GM18868 (cell line): Measurements from ENCODE around the gene AIPL1.

Source experiments
- ATAC-seq: cut with Tn5 transposase; IDR thresholded peaks from one replicate; pipeline ENCODE4 v1.9.1; 2021; ENCODE audit warnings: mild to moderate bottlenecking, moderate library complexity; ENCODE audit not compliant: unreplicated experiment

AIPL1 gene

GRCh38 chr17:6468051-6468790 is 33.3 kb upstream of the AIPL1 start:
- no peak for ATAC-seq

DNA sequence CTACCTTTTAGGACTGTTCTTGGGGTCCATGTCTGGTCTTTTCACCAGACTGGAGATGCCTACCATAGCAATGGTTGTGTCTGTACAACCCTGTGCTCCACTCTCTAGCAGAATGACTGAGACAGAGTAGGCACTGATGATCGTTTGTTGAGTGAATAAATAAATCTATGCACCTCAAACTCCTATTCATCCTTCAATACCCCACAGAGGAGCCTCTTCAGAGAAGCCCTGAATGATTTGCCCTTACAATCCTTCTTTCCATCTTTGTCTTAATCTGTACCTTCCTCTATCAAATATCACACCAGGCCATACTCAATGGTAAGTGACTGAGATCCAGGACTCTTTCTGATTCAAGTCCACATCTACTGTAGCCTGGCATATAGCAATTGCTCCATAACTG is 32.6 kb upstream of the AIPL1 start:
- no peak for ATAC-seq

DNA sequence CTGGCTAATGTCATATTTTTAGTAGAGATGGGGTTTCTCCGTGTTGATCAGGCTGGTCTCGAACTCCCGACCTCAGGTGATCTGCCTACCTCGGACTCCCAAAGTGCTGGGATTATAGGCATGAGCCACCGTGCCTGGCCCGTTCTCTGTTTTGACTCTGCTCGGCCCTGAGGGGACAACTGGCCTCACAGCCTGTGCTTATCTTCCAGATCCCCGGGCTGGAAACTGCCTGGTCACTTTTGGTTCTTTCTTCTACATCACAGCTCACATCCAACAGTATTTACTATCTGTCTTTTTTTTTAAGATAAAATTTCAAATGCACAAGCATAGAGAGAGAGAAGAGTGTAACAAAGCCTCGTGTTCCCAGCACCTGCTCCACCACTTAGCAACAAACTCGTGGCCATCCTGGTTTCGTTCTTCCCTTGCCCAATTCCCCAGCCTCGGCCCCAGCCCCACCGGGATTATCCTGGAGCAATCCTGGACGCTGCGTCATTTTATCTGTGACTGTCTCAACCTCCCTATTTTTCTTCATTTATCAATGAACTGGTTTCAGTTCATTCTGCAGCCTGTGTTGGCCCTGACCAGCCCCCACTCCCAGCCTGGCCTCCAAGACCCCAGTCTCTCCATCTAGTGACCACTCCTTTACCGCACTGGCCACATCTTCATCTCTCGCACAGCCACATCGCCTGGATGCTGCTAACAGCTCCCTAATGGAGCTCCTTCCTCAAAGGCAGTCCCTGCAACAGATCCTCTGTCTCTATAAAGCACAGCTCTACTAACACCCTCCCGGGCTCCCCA is 30.5 kb upstream of the AIPL1 start:
- ATAC-seq = no peak

GRCh38 chr17:6464446-6465041 is 29.6 kb upstream of the AIPL1 start:
- ATAC-seq = no peak

DNA sequence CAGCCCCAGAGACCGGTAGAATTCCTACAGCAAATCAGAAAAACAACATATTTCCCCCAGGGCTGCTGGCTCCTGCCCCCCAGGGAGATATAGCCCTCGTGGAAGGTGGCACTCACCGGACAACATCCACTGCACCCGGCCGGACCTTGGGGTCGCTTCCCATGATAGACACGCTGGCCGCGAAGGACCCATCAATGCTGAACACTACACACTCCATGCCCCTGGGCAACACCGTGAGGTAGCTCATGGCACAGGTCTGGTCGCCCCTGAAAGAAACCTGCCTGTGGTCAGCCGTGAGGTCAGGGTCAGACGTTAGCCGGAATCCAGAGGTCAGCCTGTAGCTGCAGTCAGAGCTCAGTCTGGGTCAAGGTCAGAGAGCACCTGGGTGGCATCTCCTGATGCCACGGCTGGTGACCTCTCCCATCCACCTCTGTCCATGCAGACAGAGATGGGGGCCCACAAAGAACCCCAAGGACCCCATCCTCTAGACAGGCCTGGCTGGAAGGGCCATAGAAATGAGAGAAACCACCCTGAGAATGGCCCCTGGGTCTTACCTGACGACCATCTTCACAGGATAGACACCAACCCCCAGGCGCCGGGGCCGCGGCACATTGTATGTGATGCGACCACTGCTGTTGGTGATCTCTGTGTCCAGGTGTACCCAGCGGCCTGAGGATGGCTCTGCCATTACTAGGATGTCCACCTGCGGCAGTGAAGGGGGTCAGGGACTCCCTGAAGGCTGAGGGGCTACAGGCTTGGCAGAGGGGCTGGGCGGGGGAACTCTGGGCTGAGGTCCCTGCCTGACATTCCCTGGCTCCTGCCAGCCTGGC is 28.9 kb upstream of the AIPL1 start:
- no peak for ATAC-seq

DNA sequence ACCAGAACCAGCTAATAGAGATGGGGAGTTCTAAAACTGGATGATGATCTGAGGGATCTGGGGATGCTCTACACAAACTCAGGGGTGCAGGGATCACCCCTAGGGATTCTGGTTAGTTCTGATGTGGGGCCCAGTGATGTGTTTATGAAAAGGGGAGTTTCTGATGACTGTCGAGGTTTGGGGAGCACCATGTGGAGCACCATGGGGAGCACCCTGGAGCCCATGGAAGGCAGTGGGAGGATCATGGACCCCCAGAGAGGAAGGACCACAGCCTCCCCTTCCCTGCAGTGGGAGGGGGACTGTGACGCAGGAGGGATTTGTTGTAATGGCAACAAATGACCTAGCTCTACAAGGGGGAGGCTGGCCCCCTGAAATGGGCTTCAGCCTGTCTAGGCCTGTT is 27.8 kb upstream of the AIPL1 start:
- no peak for ATAC-seq

GRCh38 chr17:6461792-6462524 is 27.0 kb upstream of the AIPL1 start:
- ATAC-seq = no peak

- ATAC-seq = no peak
Observed at GRCh38 chr17:6461246-6461645, 26.3 kb upstream of the AIPL1 start.

DNA sequence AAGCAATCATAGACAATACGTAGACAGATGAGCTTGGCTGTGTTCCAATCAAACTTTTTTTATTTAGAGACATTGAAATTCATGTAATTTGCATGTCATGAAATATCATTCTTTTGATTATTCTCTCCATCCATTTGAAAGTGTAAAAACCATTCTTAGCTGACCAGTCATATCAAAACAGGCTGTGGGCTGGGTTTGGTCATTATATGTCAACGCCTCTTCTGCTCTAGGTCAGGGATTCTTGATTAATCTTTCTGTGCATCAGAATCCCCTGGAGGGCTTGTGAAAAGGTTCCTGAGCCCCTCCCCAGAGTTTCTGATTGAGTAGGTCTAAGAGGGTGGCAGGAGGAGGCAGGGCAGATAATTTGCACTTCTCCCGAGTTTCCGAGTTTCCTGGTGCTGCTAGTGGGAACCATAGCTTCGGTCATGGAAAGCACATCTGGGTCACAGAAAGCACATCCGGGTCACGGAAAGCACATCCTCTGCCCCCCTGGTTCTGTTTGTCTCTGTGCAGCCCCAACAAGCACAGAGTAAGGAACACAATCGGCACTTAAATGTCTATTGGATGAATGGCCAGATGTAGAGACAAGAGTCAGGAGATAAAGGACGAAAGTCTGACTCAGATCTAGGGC is 25.7 kb upstream of the AIPL1 start:
- ATAC-seq = no peak

- no peak for ATAC-seq
Observed at GRCh38 chr17:6458460-6458950, 23.6 kb upstream of the AIPL1 start.

GRCh38 chr17:6457688-6458459 is 23.0 kb upstream of the AIPL1 start:
- ATAC-seq = no peak

GRCh38 chr17:6456914-6457687 is 22.2 kb upstream of the AIPL1 start:
- ATAC-seq = no peak

DNA sequence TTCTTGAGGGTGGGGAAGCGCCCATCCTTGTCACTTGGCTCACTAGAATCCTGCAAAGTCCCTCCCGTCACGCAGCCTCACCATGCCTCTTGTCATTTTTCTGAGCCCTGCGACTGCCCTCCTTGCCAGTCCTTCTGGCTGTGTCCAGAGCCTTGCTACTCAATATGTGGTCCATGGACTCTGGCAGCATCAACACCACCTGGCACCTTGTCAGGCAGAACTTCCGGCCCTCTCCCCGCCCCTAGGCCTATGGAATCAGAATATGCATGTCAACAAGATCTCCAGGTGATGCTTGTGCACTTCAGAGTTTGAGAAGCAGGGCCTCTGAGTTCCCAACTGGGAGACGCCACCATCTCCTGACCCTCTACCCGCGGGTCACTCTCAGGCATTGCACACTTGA is 21.4 kb upstream of the AIPL1 start:
- ATAC-seq = no peak

DNA sequence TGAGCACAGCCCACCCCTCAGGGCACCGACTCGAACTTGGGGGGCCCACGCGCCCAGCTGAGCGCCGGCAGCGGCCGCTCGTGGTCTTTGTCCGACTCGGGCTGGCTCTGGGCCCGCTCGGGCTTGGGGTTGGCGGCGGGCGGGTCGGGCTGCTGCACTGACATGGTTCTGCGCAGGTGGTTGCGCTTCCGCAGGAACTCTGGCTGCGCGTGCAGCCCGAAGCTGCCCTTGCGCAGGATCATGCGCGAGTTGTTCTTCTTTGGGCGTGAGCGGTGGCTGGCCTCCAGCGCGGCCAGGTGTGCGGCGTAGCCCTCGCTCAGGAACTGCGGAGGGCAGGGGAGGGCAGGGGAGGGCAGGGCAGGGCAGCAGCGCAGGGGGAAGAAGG is 20.4 kb upstream of the AIPL1 start:
- ATAC-seq = no peak

DNA sequence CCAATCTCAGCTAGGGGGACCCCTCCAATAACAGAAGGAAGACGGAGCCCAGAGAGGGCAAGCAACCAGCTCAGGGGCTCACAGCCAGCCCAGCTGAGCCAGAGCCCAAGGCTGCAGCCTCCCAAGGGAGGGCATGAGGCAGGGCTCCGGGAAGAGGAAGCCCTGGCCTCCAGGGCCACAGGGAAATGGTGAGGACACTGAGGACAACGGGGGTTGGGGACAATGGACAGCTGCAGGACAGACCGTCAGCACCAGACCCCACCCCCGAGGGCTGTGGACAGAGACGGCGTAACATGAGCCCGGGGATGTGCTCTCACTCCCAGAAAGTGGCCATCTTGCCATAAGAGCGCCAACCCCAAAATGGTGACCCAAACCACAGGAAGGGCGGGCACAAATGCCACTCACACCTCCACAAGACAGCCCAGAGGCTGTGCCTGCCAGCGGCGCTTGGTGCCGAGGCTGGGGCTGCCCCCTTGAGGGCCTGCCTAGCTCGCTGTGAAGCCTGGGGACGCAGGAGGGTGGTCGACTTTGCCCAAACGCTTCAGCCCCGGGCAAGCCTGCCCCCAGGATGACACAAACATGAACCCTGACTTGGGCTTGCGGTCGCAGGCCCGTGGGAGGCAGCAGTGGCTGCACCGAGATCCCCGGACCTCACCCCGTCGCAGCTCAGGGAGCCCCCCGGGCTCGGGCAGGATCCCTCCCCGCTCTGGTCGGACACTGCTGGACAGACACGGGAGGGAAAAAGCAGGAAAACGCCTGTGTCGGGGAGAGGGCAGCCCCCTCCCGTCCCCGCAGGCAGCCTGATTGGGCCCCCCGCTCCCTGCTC is 19.8 kb upstream of the AIPL1 start:
- no peak for ATAC-seq

DNA sequence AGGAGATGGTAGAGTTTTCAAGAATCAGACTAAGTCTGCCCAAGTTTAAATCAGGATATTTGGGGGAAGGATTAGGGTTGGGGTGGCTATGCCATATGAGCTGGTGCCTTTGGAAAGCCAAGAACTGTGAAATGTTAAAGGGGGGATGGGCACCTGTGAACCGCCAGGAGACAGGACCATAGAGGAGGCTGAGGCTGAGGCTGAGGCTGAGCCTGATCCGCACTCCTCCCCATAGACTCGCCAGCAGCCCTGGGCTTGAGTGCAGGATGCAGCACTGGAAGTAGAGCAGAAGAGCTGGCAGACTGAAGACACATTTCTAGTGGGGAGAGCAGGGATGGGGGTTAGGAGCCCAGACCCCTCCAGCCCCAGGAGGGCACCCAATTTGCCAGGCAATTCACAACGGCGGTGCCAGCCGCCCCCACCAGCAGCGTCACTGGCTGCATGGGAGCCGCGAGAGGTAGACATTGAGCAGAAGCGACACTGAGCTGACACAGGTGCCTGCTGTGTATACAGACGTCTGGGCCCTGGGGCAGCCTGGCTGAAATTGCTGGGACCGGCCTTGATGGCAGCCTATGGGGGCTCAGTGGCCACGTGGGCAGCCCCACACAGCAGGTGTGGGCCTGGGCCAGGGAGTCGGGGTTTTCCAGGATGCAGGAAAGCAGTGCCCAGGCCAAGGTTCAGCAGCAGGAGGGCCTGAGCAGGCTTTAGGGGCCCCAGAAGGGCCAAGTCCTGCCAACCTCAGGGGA is 18.5 kb upstream of the AIPL1 start:
- ATAC-seq = no peak
